ENCODE data around the gene USP32. TPM values are rescaled to one million over a fixed set of nuclear protein-coding genes. Genes with fewer than 3 reads are reported as not detected.

Gene USP32
- total and polyA plus RNA-seq, 2 of the 8 experiments (the other 6 are each of a cell fraction or from before 2014, with no cell fraction given) = 29.6 to 112 TPM

GRCh38 chr17:60363700-60364405, 28.1 kb downstream of the USP32 start:
- Histone ChIP-seq H4K5ac (ENCODE audit: insufficient read length, low read depth, low read length) (no peak overlapping the region), H3K9me3 (ENCODE audit: insufficient read depth in 2 of 2, low read depth in 1 of 2, low read length in 1 of 2) (no peaks in the 10 kb centered on the region; a peak in 1 of 4 replicates), H2BK5ac (ENCODE audit: low read depth, low read length) (no peak overlapping the region), H3K4me3 (ENCODE audit: extremely low read depth in 1 of 4, insufficient read depth in 2 of 4, low read depth in 3 of 4, low read length in 4 of 4) (no peak overlapping the region), H3K23ac (ENCODE audit: insufficient read length) (no peak overlapping the region), H3K27me3 (replicated peaks in 1 of 4; ENCODE audit: control insufficient read depth in 3 of 4, extremely low read depth in 1 of 4, insufficient read depth in 3 of 4, low read length in 3 of 4) (no peaks in the 10 kb centered on the region), H3K27ac (ENCODE audit: low read depth, low read length) (no peak overlapping the region), H4K20me1 (replicated peaks in 1 of 2; ENCODE audit: control insufficient read depth in 1 of 2, insufficient read depth in 2 of 2, low read length in 2 of 2) (peaks cover 2 to 5% of the 10 kb centered on the region in 2 experiments), H3K4ac (replicated peaks; ENCODE audit: insufficient read length, low read depth, low read length) (no peak overlapping the region), H2BK12ac (ENCODE audit: low read depth, low read length) (no peak overlapping the region), H3K36me3 (ENCODE audit: control insufficient read depth in 2 of 4, insufficient read depth in 4 of 4, low read length in 3 of 4) (no peaks in the 10 kb centered on the region), H3K9ac (replicated peaks in 1 of 4; ENCODE audit: extremely low read depth in 1 of 4, low read depth in 3 of 4, low read length in 3 of 4) (no peak overlapping the region), H3K18ac (ENCODE audit: extremely low read depth, low read length) (no peak overlapping the region), H2AFZ (ENCODE audit: low read length) (no peak overlapping the region), H3K56ac (replicated peaks; ENCODE audit: insufficient read length, low read depth, low read length) (no peak overlapping the region), H3K4me2 (ENCODE audit: insufficient read depth in 1 of 2, low read depth in 2 of 2, low read length in 2 of 2) (no peak overlapping the region), H3K79me2 (ENCODE audit: control insufficient read depth in 1 of 2, insufficient read depth in 2 of 2, low read length in 2 of 2) (peaks cover 8 to 90% of the 10 kb centered on the region in 2 experiments), H4K8ac (ENCODE audit: extremely low read depth, insufficient read depth, low read length) (no peak overlapping the region), H4K91ac (replicated peaks; ENCODE audit: insufficient read length, low read length) (no peak overlapping the region), H2BK20ac (ENCODE audit: low read length) (no peak overlapping the region), H3K14ac (ENCODE audit: insufficient read length) (no peak overlapping the region), H2AK5ac (ENCODE audit: low read depth, low read length) (no peak overlapping the region), H2BK120ac (replicated peaks; ENCODE audit: low read depth, low read length) (no peak overlapping the region), H3K23me2 (ENCODE audit: low read depth, low read length) (no peaks in the 10 kb centered on the region), H3K4me1 (replicated peaks in 1 of 4; ENCODE audit: control insufficient read depth in 3 of 4, insufficient read depth in 4 of 4, low read length in 3 of 4) (peaks cover 0 to 4% (median 0%) of the 10 kb centered on the region in 4 experiments; a peak in 1 of 7 replicates), H2BK15ac (ENCODE audit: low read length) (no peak overlapping the region), H3K79me1 (ENCODE audit: low read depth, low read length) (peaks cover 9% of the 10 kb centered on the region)
- POLR2A ChIA-PET (ENCODE audit: partially characterized antibody) = interaction anchor here (0.6 to 0.9 kb wide), 4 partner anchors 9 to 17 kb away, joined by 3 to 5 read pairs (median 3); no protein-coding TSS in a partner anchor
- DNase-seq (ENCODE audit: low read depth in 1 of 2, low spot score in 2 of 2) (no peak), FAIRE-seq (no peak)
- whole genome bisulfite sequencing, 2 experiments (ENCODE audit: extremely low coverage in 1 of 2, insufficient coverage in 1 of 2, insufficient read length in 1 of 2, insufficient replicate concordance in 2 of 2, low coverage in 1 of 2, low lambda C conversion rate in 2 of 2, missing lambda C conversion rate in 1 of 2) = 85% methylated on average over 3 of the region's 3 CpGs; no CpG with 5 or more reads in 1 of the 2 experiments
- CTCF ChIA-PET (ENCODE audit: partially characterized antibody) = no interaction called here
- TF ChIP-seq RNF2 (IDR thresholded peaks at IDR 0.05; ENCODE audit: borderline replicate concordance, low read depth, low read length, missing control alignments, poor library complexity, severe bottlenecking) (no peak), CREB1 (IDR thresholded peaks at IDR 0.05) (no peak), POLR2AphosphoS5 (IDR thresholded peaks at IDR 0.05; ENCODE audit: low read depth, low read length) (no peak), EP300 (IDR thresholded peaks at IDR 0.05; ENCODE audit: borderline replicate concordance in 1 of 2, low read depth in 2 of 2, low read length in 2 of 2) (no peak), KDM4A (IDR thresholded peaks at IDR 0.05; ENCODE audit: low read depth, low read length, severe bottlenecking) (no peak), GABPA (IDR thresholded peaks at IDR 0.05; ENCODE audit: borderline replicate concordance, insufficient read depth, low read length) (no peak), ZNF274 (IDR thresholded peaks at IDR 0.05; ENCODE audit: borderline replicate concordance, extremely low read depth, low read length) (no peak), RAD21 (IDR thresholded peaks at IDR 0.05 in 1 of 2, conservative IDR thresholded peaks at IDR 0.05 in 1 of 2; ENCODE audit: low read depth in 2 of 2, low read length in 2 of 2) (no peak), SP2 (IDR thresholded peaks at IDR 0.05; ENCODE audit: low read length) (no peak), SAP30 (IDR thresholded peaks at IDR 0.05; ENCODE audit: insufficient read depth, insufficient replicate concordance, low read length) (no peak), TCF12 (IDR thresholded peaks at IDR 0.05; ENCODE audit: low read depth, low read length) (no peak), SRF (IDR thresholded peaks at IDR 0.05; ENCODE audit: low read depth, low read length) (no peak)
